HepG2 (cell line): ENCODE results near the gene GDF7. TPM values are rescaled to one million over a fixed set of nuclear protein-coding genes. Genes with fewer than 3 reads are reported as not detected.
A peak's percentile ranks its signal among the peaks of the same experiment; 100 is the strongest.

Source experiments
- CENPT ChIP-seq: sonication (generic); formaldehyde crosslinking; IDR thresholded peaks from 2 replicates; pipeline ENCODE4 v1.8.0; 2022; ENCODE audit warnings: low read depth, mild to moderate bottlenecking, moderate library complexity, missing genetic modification reagents
- ELF4 ChIP-seq: sonication (generic); formaldehyde crosslinking; IDR thresholded peaks from 2 replicates; pipeline ENCODE4 v1.5.0; 2020; ENCODE audit warnings: missing genetic modification reagents, mild to moderate bottlenecking, moderate library complexity, borderline replicate concordance
- ISX ChIP-seq: sonication (generic); formaldehyde crosslinking; conservative IDR thresholded peaks from 2 replicates; pipeline ENCODE4 v1.5.0; 2020; ENCODE audit warnings: missing genetic modification reagents
- KAT8 ChIP-seq: IDR thresholded peaks from 2 replicates; pipeline ENCODE4 v1.6.1; 2016; ENCODE audit warnings: missing genetic modification reagents, missing compliant biosample characterization
- KLF16 ChIP-seq, 2 experiments: sonication (generic) in 1 of 2; formaldehyde crosslinking in 1 of 2; IDR thresholded peaks; 2 replicates each; pipeline versions ENCODE4 v1.6.1 to v1.8.0; 2016 to 2023; ENCODE audit warnings: missing genetic modification reagents in 2 of 2, missing compliant biosample characterization in 1 of 2
- MIXL1 ChIP-seq: IDR thresholded peaks from 2 replicates; pipeline ENCODE4 v1.6.1; 2016
- TOE1 ChIP-seq: sonication (generic); formaldehyde crosslinking; IDR thresholded peaks from 2 replicates; pipeline ENCODE4 v1.4.0; 2020; ENCODE audit warnings: mild to moderate bottlenecking, missing genetic modification reagents
- YY1 ChIP-seq: IDR thresholded peaks from 2 replicates; pipeline ENCODE4 v1.6.1; 2011; ENCODE audit warnings: low read length, low read depth, moderate library complexity, mild to moderate bottlenecking; ENCODE audit not compliant: insufficient read depth, insufficient replicate concordance
- ZMYM2 ChIP-seq: sonication (generic); formaldehyde crosslinking; IDR thresholded peaks from 2 replicates; pipeline ENCODE4 v1.8.0; 2022; ENCODE audit warnings: mild to moderate bottlenecking, missing genetic modification reagents
- ZNF224 ChIP-seq: sonication (generic); formaldehyde crosslinking; IDR thresholded peaks from 2 replicates; pipeline ENCODE4 v1.5.0; 2020; ENCODE audit warnings: mild to moderate bottlenecking, missing genetic modification reagents
- ZNF383 ChIP-seq: sonication (generic); formaldehyde crosslinking; IDR thresholded peaks from 2 replicates; pipeline ENCODE4 v1.4.0; 2020; ENCODE audit warnings: missing genetic modification reagents, mild to moderate bottlenecking, borderline replicate concordance
- polyA plus RNA-seq, 8 experiments: library from polyadenylated mRNA; depleted of rRNA in 3 of 8; stranded (reverse) in 7 of 8; unstranded in 1 of 8; fragments of >200 nt; fragmentation: Illumina TruSeq in 4 of 8; extraction: Trizol in 4 of 8; gene quantifications; 2 replicates each; pipeline versions ENCODE4 v1.2.1 to v1.2.3, GENCODE V29; 2011 to 2016; ENCODE audit warnings: low read depth in 4 of 8, missing spikeins in 1 of 8, mixed read lengths in 1 of 8; ENCODE audit not compliant: insufficient read depth in 1 of 8
- total RNA-seq, 5 experiments: library from RNA; depleted of rRNA; stranded (reverse); fragments of >200 nt; fragmentation: Illumina TruSeq; extraction: Trizol; gene quantifications; 2 replicates each; pipeline ENCODE4 v1.2.3, GENCODE V29; 2016; ENCODE audit warnings: low read depth in 1 of 5
- TF ChIP-seq, protein P1 (sequence below): sonication (generic); formaldehyde crosslinking; IDR thresholded peaks from 2 replicates; pipeline ENCODE4 v1.4.0; 2020; ENCODE audit warnings: missing genetic modification reagents, borderline replicate concordance
- TF ChIP-seq, protein P2 (sequence below): sonication (generic); formaldehyde crosslinking; IDR thresholded peaks from 2 replicates; pipeline ENCODE4 v1.4.0; 2020; ENCODE audit warnings: missing genetic modification reagents, borderline replicate concordance
- TF ChIP-seq, protein P3 (sequence below): sonication (generic); formaldehyde crosslinking; IDR thresholded peaks from 2 replicates; pipeline ENCODE4 v1.4.0; 2020; ENCODE audit warnings: missing genetic modification reagents; ENCODE audit errors: not compliant biosample characterization
- TF ChIP-seq, protein P4 (sequence below): sonication (generic); formaldehyde crosslinking; IDR thresholded peaks from one replicate; pipeline ENCODE4 v1.5.1; 2020; ENCODE audit warnings: mild to moderate bottlenecking, missing genetic modification reagents; ENCODE audit errors: not compliant biosample characterization

The GDF7 gene
- total and polyA plus RNA-seq, 2 of the 13 experiments (the other 11 are each of a cell fraction or from before 2014, with no cell fraction given), result 1.6 to 15.0 TPM

DNA sequence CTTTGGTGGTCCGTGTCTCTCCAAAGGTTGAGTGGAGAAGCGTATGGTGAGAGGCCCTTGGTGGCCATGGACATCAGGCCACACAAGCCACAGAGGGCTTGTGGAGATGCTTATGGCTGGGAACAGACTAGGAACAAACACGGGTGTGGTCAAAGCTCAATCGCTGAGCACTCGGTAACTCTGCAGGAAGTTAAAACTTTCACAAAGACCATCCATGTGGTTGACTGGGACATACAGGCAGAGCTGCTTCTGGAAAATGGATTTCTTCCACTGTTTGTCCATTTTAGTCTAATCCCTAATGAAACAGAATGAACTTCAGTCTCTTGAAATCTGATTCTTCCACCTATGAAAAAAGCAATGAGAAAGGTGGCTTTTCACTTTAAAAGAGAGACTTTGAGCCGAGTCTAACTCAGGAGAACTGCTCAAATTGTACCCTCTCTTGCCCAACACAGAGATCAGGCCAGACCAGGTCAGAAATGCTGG, 17.7 kb downstream of the GDF7 start (continued):
- TF ChIP-seq, protein P1, sequence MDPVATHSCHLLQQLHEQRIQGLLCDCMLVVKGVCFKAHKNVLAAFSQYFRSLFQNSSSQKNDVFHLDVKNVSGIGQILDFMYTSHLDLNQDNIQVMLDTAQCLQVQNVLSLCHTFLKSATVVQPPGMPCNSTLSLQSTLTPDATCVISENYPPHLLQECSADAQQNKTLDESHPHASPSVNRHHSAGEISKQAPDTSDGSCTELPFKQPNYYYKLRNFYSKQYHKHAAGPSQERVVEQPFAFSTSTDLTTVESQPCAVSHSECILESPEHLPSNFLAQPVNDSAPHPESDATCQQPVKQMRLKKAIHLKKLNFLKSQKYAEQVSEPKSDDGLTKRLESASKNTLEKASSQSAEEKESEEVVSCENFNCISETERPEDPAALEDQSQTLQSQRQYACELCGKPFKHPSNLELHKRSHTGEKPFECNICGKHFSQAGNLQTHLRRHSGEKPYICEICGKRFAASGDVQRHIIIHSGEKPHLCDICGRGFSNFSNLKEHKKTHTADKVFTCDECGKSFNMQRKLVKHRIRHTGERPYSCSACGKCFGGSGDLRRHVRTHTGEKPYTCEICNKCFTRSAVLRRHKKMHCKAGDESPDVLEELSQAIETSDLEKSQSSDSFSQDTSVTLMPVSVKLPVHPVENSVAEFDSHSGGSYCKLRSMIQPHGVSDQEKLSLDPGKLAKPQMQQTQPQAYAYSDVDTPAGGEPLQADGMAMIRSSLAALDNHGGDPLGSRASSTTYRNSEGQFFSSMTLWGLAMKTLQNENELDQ (CRISPR knock-in tag), result no peak
- TF ChIP-seq YY1, result no peak
- no peak for TF ChIP-seq KLF16 (CRISPR knock-in tag; IDR thresholded peaks at IDR 0.05)
- TF ChIP-seq KAT8 (CRISPR knock-in tag), result no peak
- TF ChIP-seq, protein P2, sequence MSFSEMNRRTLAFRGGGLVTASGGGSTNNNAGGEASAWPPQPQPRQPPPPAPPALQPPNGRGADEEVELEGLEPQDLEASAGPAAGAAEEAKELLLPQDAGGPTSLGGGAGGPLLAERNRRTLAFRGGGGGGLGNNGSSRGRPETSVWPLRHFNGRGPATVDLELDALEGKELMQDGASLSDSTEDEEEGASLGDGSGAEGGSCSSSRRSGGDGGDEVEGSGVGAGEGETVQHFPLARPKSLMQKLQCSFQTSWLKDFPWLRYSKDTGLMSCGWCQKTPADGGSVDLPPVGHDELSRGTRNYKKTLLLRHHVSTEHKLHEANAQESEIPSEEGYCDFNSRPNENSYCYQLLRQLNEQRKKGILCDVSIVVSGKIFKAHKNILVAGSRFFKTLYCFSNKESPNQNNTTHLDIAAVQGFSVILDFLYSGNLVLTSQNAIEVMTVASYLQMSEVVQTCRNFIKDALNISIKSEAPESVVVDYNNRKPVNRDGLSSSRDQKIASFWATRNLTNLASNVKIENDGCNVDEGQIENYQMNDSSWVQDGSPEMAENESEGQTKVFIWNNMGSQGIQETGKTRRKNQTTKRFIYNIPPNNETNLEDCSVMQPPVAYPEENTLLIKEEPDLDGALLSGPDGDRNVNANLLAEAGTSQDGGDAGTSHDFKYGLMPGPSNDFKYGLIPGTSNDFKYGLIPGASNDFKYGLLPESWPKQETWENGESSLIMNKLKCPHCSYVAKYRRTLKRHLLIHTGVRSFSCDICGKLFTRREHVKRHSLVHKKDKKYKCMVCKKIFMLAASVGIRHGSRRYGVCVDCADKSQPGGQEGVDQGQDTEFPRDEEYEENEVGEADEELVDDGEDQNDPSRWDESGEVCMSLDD (CRISPR knock-in tag), result no peak
- TF ChIP-seq, protein P3, sequence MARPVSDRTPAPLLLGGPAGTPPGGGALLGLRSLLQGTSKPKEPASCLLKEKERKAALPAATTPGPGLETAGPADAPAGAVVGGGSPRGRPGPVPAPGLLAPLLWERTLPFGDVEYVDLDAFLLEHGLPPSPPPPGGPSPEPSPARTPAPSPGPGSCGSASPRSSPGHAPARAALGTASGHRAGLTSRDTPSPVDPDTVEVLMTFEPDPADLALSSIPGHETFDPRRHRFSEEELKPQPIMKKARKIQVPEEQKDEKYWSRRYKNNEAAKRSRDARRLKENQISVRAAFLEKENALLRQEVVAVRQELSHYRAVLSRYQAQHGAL (CRISPR knock-in tag), result no peak
- TF ChIP-seq ZMYM2 (CRISPR knock-in tag), result no peak
- no peak for TF ChIP-seq CENPT (CRISPR knock-in tag)
- TF ChIP-seq, protein P4, sequence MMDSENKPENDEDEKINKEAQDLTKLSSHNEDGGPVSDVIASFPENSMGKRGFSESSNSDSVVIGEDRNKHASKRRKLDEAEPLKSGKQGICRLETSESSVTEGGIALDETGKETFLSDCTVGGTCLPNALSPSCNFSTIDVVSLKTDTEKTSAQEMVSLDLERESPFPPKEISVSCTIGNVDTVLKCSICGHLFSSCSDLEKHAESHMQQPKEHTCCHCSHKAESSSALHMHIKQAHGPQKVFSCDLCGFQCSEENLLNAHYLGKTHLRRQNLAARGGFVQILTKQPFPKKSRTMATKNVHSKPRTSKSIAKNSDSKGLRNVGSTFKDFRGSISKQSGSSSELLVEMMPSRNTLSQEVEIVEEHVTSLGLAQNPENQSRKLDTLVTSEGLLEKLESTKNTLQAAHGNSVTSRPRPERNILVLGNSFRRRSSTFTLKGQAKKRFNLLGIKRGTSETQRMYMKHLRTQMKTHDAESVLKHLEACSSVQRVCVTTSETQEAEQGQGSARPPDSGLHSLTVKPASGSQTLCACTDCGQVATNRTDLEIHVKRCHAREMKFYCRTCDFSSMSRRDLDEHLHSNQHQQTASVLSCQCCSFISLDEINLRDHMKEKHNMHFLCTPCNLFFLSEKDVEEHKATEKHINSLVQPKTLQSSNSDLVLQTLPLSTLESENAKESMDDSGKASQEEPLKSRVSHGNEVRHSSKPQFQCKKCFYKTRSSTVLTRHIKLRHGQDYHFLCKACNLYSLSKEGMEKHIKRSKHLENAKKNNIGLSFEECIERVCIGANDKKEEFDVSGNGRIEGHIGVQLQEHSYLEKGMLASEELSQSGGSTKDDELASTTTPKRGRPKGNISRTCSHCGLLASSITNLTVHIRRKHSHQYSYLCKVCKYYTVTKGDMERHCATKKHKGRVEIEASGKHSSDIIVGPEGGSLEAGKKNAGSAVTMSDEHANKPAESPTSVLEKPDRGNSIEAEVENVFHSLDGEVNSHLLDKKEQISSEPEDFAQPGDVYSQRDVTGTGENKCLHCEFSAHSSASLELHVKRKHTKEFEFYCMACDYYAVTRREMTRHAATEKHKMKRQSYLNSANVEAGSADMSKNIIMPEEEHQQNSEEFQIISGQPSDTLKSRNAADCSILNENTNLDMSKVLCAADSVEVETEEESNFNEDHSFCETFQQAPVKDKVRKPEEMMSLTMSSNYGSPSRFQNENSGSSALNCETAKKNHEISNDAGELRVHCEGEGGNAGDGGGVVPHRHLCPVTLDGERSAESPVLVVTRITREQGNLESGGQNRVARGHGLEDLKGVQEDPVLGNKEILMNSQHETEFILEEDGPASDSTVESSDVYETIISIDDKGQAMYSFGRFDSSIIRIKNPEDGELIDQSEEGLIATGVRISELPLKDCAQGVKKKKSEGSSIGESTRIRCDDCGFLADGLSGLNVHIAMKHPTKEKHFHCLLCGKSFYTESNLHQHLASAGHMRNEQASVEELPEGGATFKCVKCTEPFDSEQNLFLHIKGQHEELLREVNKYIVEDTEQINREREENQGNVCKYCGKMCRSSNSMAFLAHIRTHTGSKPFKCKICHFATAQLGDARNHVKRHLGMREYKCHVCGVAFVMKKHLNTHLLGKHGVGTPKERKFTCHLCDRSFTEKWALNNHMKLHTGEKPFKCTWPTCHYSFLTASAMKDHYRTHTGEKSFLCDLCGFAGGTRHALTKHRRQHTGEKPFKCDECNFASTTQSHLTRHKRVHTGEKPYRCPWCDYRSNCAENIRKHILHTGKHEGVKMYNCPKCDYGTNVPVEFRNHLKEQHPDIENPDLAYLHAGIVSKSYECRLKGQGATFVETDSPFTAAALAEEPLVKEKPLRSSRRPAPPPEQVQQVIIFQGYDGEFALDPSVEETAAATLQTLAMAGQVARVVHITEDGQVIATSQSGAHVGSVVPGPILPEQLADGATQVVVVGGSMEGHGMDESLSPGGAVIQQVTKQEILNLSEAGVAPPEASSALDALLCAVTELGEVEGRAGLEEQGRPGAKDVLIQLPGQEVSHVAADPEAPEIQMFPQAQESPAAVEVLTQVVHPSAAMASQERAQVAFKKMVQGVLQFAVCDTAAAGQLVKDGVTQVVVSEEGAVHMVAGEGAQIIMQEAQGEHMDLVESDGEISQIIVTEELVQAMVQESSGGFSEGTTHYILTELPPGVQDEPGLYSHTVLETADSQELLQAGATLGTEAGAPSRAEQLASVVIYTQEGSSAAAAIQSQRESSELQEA (CRISPR knock-in tag), result no peak
- no peak; the same call in 1 of the 2 replicates for TF ChIP-seq TOE1
- no peak for TF ChIP-seq ZNF224
- no peak for TF ChIP-seq ELF4 (CRISPR knock-in tag)
- TF ChIP-seq ISX (CRISPR knock-in tag), result no peak
- TF ChIP-seq MIXL1, result 0 out of 2 replicates have a peak, but pooled peaks have one; percentile 18
- TF ChIP-seq ZNF383 (CRISPR knock-in tag), result no peak
